Hematopoietic multipotent progenitor cell treated with erythropoietin and hydrocortisone succinate and interleukin-3 and kit ligand, for 15 days (in vitro differentiated cells): ENCODE results near the gene ACLY.
"Not testable (repeated sequence)": the region's sequence is repeated elsewhere in the genome, so short reads cannot be mapped to it uniquely, and the experiment has no call there.

Experiments
- DNase-seq: peaks from one replicate; pipeline ENCODE4 v3.0.0-alpha.2; 2015; ENCODE audit warnings: low spot score

Gene ACLY

GRCh38 chr17:41910701-41911391 lies 7.9 kb downstream of the ACLY start:
- no peak for DNase-seq

DNA sequence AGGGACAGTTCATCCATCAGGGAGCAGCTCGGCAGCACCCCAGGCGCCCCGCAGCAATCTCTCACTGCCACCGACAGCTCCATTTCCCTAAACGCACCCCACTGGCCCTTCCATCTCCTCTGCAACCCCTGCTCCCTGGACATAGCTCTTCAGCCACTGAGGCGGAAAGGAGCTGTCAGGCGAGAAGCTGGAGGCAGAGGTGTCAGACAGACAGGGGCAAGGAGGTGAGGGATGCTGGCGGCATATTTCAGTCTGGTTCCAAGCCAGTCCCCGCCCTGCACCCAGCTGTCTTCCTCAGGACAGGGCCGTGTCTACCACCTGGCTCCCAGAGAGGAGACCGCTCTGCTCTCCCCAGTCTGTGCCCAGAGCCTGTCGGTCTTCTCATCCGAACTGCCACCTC lies 9.7 kb downstream of the ACLY start:
- no peak for DNase-seq

- no peak for DNase-seq
Measured at GRCh38 chr17:41907633-41908539, 10.9 kb downstream of the ACLY start.

DNA sequence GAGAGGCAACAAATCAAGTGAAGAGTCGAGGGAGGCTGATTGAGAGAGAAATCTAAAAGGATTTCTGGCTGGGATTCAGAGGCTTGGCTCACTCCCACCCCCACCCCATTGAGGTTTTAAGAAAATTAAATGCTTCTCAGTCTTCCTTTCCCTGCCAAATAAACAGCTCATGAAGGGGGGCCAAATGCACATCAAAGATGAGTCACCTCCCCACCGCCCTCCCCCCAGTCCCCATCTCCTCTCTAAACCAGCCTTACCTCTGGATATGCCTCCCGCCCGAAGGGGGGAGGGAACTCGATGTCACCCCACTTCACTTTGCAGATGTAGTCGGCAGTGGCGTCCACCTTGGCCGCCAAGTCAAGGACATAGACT lies 11.6 kb downstream of the ACLY start:
- no peak for DNase-seq

DNA sequence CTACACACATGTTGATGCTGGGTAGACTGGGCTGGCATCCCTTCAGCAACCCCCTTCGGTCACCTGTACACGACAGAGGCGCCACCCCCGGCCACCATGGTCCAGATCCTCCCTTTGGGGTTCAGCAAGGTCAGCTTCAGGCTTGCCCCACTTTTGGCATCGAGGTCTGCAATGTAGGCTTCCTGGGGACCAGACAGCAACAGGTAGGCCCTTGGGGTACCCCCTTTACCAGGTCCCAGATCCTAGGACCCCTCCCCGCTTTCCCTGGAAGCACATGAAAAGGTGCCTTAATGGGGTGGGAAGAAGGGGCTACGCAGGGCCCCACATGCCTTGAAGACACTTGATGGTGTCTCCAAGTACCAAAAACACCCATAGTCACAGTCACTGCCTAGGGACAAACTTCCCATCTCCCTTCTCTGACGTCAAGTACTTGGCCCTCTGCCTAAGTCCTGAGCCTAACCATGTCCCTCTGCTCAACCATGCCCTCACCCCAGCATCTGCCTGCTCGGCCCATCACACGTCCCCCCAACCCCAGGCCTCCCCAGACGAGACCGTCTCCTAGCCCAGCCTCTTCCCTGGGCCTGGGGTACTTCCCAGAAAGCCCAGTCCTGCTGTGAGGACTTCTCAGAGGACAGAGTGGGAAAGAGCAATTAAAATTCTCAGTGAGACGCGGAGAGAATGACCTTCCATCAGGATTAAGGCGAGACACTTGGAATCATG lies 12.1 kb downstream of the ACLY start:
- DNase-seq, result no peak

DNA sequence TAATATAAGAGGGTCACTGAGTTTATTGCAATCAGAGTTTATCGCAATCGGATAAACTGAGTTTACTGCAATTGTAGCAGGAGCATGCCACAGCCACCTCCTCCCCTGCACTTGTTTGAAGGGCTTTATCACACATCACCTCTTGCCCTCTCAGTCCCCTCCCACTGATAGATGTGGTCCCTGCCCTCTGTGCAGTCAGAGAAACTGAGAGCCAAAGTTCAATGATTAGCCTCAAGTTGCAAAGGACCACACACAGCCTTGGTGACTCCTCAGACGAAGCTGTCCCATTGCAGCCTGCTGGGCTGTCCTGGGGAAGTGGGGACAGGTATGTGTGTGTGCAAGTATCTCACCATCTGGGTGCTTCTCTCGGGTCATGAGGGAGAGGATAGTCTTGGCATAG lies 13.6 kb downstream of the ACLY start:
- no peak for DNase-seq

GRCh38 chr17:41904242-41904841 lies 14.4 kb downstream of the ACLY start:
- DNase-seq, result no peak

GRCh38 chr17:41901646-41902045 lies 17.1 kb downstream of the ACLY start:
- no peak for DNase-seq

DNA sequence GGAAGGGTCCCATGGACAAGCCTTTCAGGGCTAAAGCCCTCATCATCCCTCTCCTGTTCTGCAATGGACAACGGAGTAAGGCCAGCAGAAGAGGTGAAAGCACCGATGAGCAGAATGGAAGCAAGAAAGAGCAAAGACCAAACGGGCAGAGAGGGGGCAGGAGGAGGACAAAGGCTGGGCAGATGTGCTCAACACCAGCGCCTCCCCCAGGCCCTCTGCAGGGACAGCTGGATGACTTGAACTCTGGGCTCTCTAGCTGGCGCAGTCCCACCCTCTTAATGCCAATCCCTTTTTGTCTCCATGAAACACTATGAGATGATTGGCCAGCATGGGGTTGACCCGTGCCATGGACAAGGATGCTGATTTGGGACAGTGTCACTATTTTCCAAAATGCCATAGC lies 22.0 kb downstream of the ACLY start:
- DNase-seq, result no peak

DNA sequence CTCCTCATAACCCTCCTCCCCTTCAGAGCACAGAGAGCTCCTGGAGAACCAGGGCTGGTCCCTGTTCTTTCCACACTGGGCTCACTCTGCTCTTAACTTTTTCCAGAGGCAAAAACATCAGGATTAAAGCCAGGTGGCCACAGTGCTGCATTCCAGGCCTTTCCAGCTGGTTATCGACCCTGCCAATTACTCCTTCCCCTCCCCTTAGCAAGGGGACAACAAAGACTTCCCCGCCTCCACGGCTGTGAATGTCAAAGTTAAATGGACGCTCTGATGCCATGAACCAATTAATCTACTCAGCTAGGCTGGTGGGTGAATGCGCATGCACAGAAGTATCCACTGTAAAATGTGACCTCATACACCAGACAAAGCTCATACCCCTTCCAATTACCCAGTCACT lies 23.1 kb downstream of the ACLY start:
- no peak for DNase-seq

DNA sequence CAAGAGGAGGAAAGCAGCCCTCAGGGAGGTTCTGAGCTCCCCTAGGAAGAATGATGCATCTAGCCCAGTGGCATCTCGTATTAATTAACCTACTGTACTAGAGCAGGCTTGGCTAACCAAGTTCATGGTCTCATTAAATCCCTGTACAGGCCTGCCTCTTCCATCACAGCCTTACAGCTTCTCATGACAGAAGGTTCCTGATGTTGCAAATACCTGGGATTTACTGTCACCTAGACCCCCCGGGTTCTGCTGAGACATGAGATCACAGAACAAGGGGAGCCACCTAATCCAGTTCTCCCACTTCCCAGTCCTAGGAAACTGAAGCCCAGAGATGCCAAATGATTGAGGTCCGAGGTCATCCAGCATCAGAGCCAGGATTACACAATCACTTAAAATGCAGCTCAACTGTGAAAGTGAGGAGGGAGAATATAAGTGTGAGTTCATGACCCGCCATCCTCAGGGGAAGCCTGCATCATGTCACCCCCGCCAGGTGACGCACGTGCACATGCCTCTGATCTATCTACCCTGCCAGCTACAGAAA lies 23.9 kb downstream of the ACLY start:
- no peak for DNase-seq

DNA sequence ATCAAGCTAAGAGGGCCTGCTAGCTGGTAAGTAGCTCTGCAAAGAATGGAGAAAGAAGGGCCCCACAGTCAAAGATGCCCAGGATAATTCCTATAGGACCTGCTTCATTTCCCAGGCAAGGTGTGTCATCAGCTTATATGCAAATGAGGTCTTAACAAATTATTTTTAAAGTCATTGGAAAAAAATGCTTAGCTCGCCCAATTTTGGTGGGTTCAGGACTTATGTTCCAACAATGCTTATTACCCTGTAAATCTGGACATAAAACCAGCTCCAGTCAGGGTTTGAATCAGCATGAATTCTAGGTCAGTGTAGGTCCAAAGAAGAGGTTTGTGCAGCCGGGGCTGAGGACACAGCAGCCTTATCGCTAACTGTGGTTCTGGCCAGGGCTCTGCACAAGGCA lies 25.4 kb downstream of the ACLY start:
- no peak for DNase-seq

DNA sequence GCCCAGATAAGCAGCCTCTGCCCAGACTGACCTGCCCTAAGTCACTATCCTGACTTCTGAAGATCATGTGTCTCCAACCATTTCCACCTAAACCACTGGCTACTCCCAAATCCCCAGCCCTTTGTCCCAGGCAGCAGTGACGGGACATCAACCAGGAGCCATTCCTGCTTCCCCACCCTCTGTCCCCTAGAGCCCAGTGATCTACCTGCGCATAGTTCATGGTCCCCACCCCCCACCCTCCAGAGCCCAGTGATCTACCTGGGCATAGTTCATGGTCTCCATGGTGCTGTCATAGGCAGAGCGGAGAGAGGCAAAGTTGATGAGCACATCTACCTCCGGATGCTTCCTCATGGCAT lies 26.8 kb downstream of the ACLY start:
- no peak for DNase-seq

GRCh38 chr17:41891135-41892020 lies 27.4 kb downstream of the ACLY start:
- DNase-seq, result no peak

DNA sequence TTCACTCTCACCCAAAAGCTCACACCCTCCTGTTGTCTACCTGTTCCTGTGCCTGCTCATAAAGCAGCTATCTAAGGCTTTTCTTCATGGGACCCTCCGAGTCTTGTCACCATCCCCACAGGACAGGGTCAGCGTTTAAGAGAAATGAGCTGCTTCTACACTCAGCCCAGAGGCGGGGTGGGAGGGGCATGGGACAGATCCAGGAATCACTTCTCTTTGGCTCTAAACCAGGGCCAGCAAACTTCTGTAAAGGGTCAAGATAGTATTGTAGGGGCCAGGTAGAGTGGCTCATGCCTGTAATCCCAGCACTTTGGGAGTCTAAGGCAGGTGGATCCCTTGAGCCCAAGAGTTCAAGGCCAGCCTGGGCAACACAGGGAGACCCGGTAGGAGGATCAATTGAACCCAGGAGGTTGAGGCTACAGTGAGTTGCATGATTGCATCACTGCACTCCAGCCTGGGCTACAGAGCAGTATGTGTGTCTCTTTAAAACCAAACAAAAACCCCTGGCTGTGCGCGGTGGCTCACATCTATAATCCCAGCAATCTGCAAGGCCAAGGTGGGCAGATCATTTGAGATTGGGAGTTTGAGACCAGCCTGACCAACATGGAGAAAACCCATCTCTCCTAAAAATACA lies 30.3 kb downstream of the ACLY start:
- no peak for DNase-seq

DNA sequence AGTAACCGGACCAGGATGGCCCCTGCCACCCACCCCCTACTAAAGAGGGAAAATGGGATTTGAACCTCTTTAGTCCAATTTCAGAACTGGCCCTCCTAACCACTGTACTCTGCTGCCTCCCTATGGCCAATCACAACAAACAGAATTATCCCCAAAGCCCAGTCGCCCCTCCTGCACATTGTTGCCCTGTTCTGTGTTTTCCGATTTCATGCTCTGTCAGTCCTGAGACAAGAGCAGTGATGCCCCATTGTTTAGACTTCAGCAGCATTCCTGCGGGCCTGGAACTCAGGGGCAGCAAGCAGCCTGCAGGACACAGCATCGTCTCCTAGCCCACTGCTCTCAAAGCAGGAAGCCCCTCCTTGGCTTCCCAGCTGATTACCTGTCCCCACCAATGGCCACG lies 33.0 kb downstream of the ACLY start:
- DNase-seq, result no peak

GRCh38 chr17:41882756-41883155 lies 36.0 kb downstream of the ACLY start:
- no peak for DNase-seq

GRCh38 chr17:41880130-41880529 lies 38.6 kb downstream of the ACLY start:
- no peak for DNase-seq

DNA sequence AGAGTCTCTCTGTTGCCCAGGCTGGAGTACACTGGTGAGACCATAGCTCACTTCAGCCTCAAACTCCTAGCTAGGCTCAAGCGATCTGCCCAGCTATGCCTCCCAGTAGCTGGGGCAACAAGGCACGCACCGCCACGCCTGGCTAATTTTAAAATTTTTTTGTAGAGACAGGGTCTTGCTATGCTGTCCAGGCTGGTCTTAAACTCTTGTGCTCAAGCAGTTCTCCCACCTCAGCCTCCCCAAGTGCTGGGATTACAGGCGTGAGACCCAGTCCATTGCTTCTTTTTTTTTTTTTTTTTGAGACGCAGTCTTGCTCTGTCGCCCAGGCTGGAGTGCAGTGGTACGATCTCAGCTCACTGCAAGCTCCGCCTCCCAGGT lies 44.5 kb downstream of the ACLY start:
- not testable (repeated sequence) for DNase-seq

- DNase-seq, result no peak
Measured at GRCh38 chr17:41873559-41874292, 45.0 kb downstream of the ACLY start.
